ENCODE data around the gene ABCC6. TPM values are rescaled to one million over a fixed set of nuclear protein-coding genes. Genes with fewer than 3 reads are reported as not detected.
"Not testable (repeated sequence)": the region's sequence is repeated elsewhere in the genome, so short reads cannot be mapped to it uniquely, and the experiment has no call there.

ABCC6 gene
- total and polyA plus RNA-seq, 7 experiments from 2014 or later = 0.08 to 3.9 (median 0.15) TPM; not detected in 3

- H3K27ac ChIP-seq (ENCODE audit: low read depth, low read length) = no peak overlapping the region
- intact Hi-C loops (cut with micrococcal nuclease) = no loop called here
- no peak for DNase-seq
- H3K4me3 Mint-ChIP-seq = no peak overlapping the region
- peaks cover 0 to 22% (median 7%) of the 10 kb centered on the region in 3 experiments for H3K9me3 ChIP-seq (ENCODE audit: control insufficient read depth in 2 of 3, low read length in 3 of 3)
- peaks cover 6 to 41% (median 17%) of the 10 kb centered on the region in 11 donors for H3K9me3 Mint-ChIP-seq
- no peak for ATAC-seq
- no peaks in the 10 kb centered on the region for H3K27me3 ChIP-seq (ENCODE audit: control insufficient read depth in 2 of 2, insufficient read depth in 2 of 2, low read length in 2 of 2)
- no peaks in the 10 kb centered on the region for H3K36me3 ChIP-seq (ENCODE audit: control insufficient read depth in 2 of 3, insufficient read depth in 3 of 3, low read length in 3 of 3)
- H3K27me3 Mint-ChIP-seq = peaks cover 2 to 22% (median 7%) of the 10 kb centered on the region in 5 donors
- no peak overlapping the region for H3K27ac Mint-ChIP-seq
- H3K4me3 ChIP-seq (ENCODE audit: low read length) = no peak overlapping the region
- H3K36me3 Mint-ChIP-seq = peaks cover 0 to 17% (median 3%) of the 10 kb centered on the region in 5 donors
- CTCF ChIA-PET = no interaction called here
- no peaks in the 10 kb centered on the region for H3K4me1 Mint-ChIP-seq
- H3K4me1 ChIP-seq (ENCODE audit: control insufficient read depth in 2 of 2, insufficient read depth in 2 of 2, low read length in 2 of 2) = no peaks in the 10 kb centered on the region
- POLR2A ChIA-PET = no interaction called here
Observed at GRCh38 chr16:16158741-16159374, 64.4 kb downstream of the ABCC6 start.

DNA sequence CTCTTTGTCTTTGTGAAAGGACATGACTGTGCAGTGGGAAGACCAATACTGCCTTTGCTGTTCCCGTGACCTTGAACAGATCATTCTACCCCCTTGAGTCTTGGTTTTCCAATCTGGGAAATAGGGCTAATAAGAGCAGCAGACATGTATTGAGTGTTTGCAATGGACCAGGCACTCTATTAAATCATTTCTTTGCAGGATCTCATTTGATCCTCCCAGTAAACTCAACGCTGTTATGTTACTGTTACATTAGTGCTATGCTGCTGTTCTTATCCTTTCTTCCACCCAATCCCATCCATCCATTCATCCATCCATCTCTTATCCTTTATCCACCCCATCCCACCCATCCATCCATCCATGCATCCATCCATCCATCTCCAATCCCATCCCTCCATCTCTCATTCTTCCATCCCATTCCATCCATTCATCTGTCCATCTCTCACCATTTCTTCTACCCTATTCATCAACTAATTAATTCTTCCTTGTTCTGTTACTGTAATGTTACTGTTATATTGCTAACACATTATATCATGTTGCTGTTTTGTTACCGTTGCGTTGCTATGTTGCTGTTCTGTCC is 65.1 kb downstream of the ABCC6 start:
- H3K9me3 ChIP-seq (ENCODE audit: control insufficient read depth in 2 of 3, low read length in 3 of 3) = peaks cover 0 to 22% (median 7%) of the 10 kb centered on the region in 3 experiments
- no peaks in the 10 kb centered on the region for H3K36me3 ChIP-seq (ENCODE audit: control insufficient read depth in 2 of 3, insufficient read depth in 3 of 3, low read length in 3 of 3)
- H3K27me3 ChIP-seq (ENCODE audit: control insufficient read depth in 2 of 2, insufficient read depth in 2 of 2, low read length in 2 of 2) = no peaks in the 10 kb centered on the region
- Mint-ChIP-seq H3K36me3 (peaks cover 0 to 17% (median 3%) of the 10 kb centered on the region in 5 donors), H3K27me3 (peaks cover 2 to 22% (median 7%) of the 10 kb centered on the region in 5 donors), H3K9me3 (peaks cover 6 to 41% (median 17%) of the 10 kb centered on the region in 11 donors), H3K4me3 (no peak overlapping the region), H3K4me1 (no peaks in the 10 kb centered on the region), H3K27ac (no peak overlapping the region)
- intact Hi-C loops (cut with micrococcal nuclease) = no loop called here
- ChIA-PET CTCF (no interaction called here), POLR2A (no interaction called here)
- no peak overlapping the region for H3K4me3 ChIP-seq (ENCODE audit: low read length)
- DNase-seq (no peak), ATAC-seq (no peak)
- no peak overlapping the region for H3K27ac ChIP-seq (ENCODE audit: low read depth, low read length)
- no peaks in the 10 kb centered on the region for H3K4me1 ChIP-seq (ENCODE audit: control insufficient read depth in 2 of 2, insufficient read depth in 2 of 2, low read length in 2 of 2)

GRCh38 chr16:16157166-16157565 is 66.1 kb downstream of the ABCC6 start:
- no peaks in the 10 kb centered on the region for H3K36me3 ChIP-seq (ENCODE audit: control insufficient read depth in 2 of 3, insufficient read depth in 3 of 3, low read length in 3 of 3)
- no peaks in the 10 kb centered on the region for H3K4me1 ChIP-seq (ENCODE audit: control insufficient read depth in 2 of 2, insufficient read depth in 2 of 2, low read length in 2 of 2)
- CTCF ChIA-PET = interaction anchor here (0.6 kb wide), 1 partner anchor 400 kb away, joined by 3 read pairs; no protein-coding TSS in a partner anchor
- intact Hi-C loops (cut with micrococcal nuclease) = no loop called here
- peaks cover 2 to 16% (median 7%) of the 10 kb centered on the region in 5 donors for H3K27me3 Mint-ChIP-seq
- H3K36me3 Mint-ChIP-seq = peaks cover 0 to 17% (median 3%) of the 10 kb centered on the region in 5 donors
- H3K27ac ChIP-seq (ENCODE audit: low read depth, low read length) = no peak overlapping the region
- no peak overlapping the region for H3K4me3 ChIP-seq (ENCODE audit: low read length)
- no peaks in the 10 kb centered on the region for H3K27me3 ChIP-seq (ENCODE audit: control insufficient read depth in 2 of 2, insufficient read depth in 2 of 2, low read length in 2 of 2)
- H3K4me3 Mint-ChIP-seq = no peak overlapping the region
- POLR2A ChIA-PET = no interaction called here
- DNase-seq (no peak), ATAC-seq (no peak)
- H3K9me3 Mint-ChIP-seq = peaks cover 6 to 41% (median 17%) of the 10 kb centered on the region in 11 donors
- peaks cover 0 to 22% (median 7%) of the 10 kb centered on the region in 3 experiments for H3K9me3 ChIP-seq (ENCODE audit: control insufficient read depth in 2 of 3, low read length in 3 of 3)
- H3K27ac Mint-ChIP-seq = no peak overlapping the region
- no peaks in the 10 kb centered on the region for H3K4me1 Mint-ChIP-seq

GRCh38 chr16:16155234-16155633 is 68.1 kb downstream of the ABCC6 start:
- Histone ChIP-seq H3K4me3 (ENCODE audit: low read length) (no peak overlapping the region), H3K9me3 (ENCODE audit: control insufficient read depth in 2 of 3, low read length in 3 of 3) (peaks cover 0 to 22% (median 7%) of the 10 kb centered on the region in 3 experiments), H3K27me3 (ENCODE audit: control insufficient read depth in 2 of 2, insufficient read depth in 2 of 2, low read length in 2 of 2) (no peaks in the 10 kb centered on the region), H3K36me3 (ENCODE audit: control insufficient read depth in 2 of 3, insufficient read depth in 3 of 3, low read length in 3 of 3) (no peaks in the 10 kb centered on the region), H3K4me1 (ENCODE audit: control insufficient read depth in 2 of 2, insufficient read depth in 2 of 2, low read length in 2 of 2) (no peaks in the 10 kb centered on the region), H3K27ac (ENCODE audit: low read depth, low read length) (no peak overlapping the region)
- Mint-ChIP-seq H3K27ac (peak overlapping the region in 1 of 9 donors; percentile 6), H3K36me3 (peaks cover 0 to 12% (median 3%) of the 10 kb centered on the region in 5 donors), H3K9me3 (peaks cover 6 to 33% (median 16%) of the 10 kb centered on the region in 11 donors), H3K4me1 (peaks cover 0 to 4% (median 0%) of the 10 kb centered on the region in 7 donors), H3K27me3 (peaks cover 0 to 10% (median 6%) of the 10 kb centered on the region in 5 donors), H3K4me3 (no peak overlapping the region)
- POLR2A ChIA-PET = no interaction called here
- intact Hi-C loops (cut with micrococcal nuclease) = no loop called here
- CTCF ChIA-PET = no interaction called here
- ATAC-seq (no peak), DNase-seq (no peak)

GRCh38 chr16:16154281-16154951 is 68.9 kb downstream of the ABCC6 start:
- H3K27ac Mint-ChIP-seq = no peak overlapping the region

DNA sequence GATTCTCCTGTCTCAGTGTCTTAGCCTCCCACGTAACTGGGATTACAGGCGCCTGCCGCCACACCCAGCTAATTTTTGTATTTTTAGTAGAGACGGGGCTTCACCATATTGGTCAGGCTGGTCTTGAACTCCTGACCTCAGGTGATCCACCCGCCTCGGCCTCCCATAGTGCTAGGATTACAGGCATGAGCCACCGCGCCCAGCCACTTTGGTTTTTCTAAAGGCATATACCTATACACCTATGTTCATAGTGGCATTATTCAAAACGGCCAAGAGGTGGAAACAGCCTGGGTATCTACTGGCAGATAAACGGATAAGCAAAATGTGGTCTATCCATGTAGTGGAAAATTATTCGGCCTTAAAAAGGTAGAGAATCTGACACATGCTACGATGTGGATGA is 70.3 kb downstream of the ABCC6 start:
- ATAC-seq; CTCF ChIA-PET; H3K4me1 ChIP-seq (ENCODE audit: control insufficient read depth in 2 of 2, insufficient read depth in 2 of 2, low read length in 2 of 2); DNase-seq; H3K27ac Mint-ChIP-seq; H3K27ac ChIP-seq (ENCODE audit: low read depth, low read length); H3K4me3 ChIP-seq (ENCODE audit: low read length); H3K36me3 Mint-ChIP-seq; POLR2A ChIA-PET; H3K36me3 ChIP-seq (ENCODE audit: control insufficient read depth in 2 of 3, insufficient read depth in 3 of 3, low read length in 3 of 3); H3K4me3 Mint-ChIP-seq; intact Hi-C loops (cut with micrococcal nuclease); H3K9me3 ChIP-seq (ENCODE audit: control insufficient read depth in 2 of 3, low read length in 3 of 3); H3K4me1 Mint-ChIP-seq; H3K27me3 ChIP-seq (ENCODE audit: control insufficient read depth in 2 of 2, insufficient read depth in 2 of 2, low read length in 2 of 2): not testable (repeated sequence)
- Mint-ChIP-seq H3K9me3 (peaks cover 0 to 12% (median 1%) of the 10 kb centered on the region in 11 donors), H3K27me3 (peaks cover 0 to 10% (median 6%) of the 10 kb centered on the region in 5 donors)

More at GRCh38 chr16:16154281-16154951, 68.9 kb downstream of the ABCC6 start:
- Mint-ChIP-seq H3K36me3 (peaks cover 0 to 9% (median 3%) of the 10 kb centered on the region in 5 donors), H3K9me3 (peaks cover 6 to 25% (median 12%) of the 10 kb centered on the region in 11 donors), H3K4me3 (no peak overlapping the region), H3K4me1 (peaks cover 0 to 4% (median 0%) of the 10 kb centered on the region in 7 donors), H3K27me3 (peaks cover 0 to 10% (median 6%) of the 10 kb centered on the region in 5 donors)
- Histone ChIP-seq H3K9me3 (ENCODE audit: control insufficient read depth in 2 of 3, low read length in 3 of 3) (peaks cover 0 to 14% (median 7%) of the 10 kb centered on the region in 3 experiments), H3K4me1 (ENCODE audit: control insufficient read depth in 2 of 2, insufficient read depth in 2 of 2, low read length in 2 of 2) (no peaks in the 10 kb centered on the region), H3K36me3 (ENCODE audit: control insufficient read depth in 2 of 3, insufficient read depth in 3 of 3, low read length in 3 of 3) (no peaks in the 10 kb centered on the region), H3K27ac (ENCODE audit: low read depth, low read length) (no peak overlapping the region), H3K4me3 (ENCODE audit: low read length) (no peak overlapping the region), H3K27me3 (ENCODE audit: control insufficient read depth in 2 of 2, insufficient read depth in 2 of 2, low read length in 2 of 2) (no peaks in the 10 kb centered on the region)
- POLR2A ChIA-PET = no interaction called here
- ATAC-seq (no peak), DNase-seq (no peak)
- CTCF ChIA-PET = interaction anchor here (0.6 kb wide), 1 partner anchor 398 kb away, joined by 5 read pairs; no protein-coding TSS in a partner anchor
- intact Hi-C loops (cut with micrococcal nuclease) = no loop called here

Measured in naive thymus-derived CD4-positive, alpha-beta T cell (primary cell).